H1 (cell line): ENCODE data around the gene HOMER2.

Experiments
- POLR2A ChIP-seq, 2 experiments: IDR thresholded peaks; 1 replicate in 1 of 2; 2 replicates in 1 of 2; pipeline ENCODE4 v1.6.1; 2011; ENCODE audit warnings: low read depth in 2 of 2, low read length in 2 of 2, mild to moderate bottlenecking in 2 of 2; ENCODE audit errors: control extremely low read depth in 1 of 2
- RAD21 ChIP-seq, 2 experiments: IDR thresholded peaks in 1 of 2; conservative IDR thresholded peaks in 1 of 2; 2 replicates each; pipeline ENCODE4 v1.6.1; 2011; ENCODE audit warnings: low read depth in 2 of 2, low read length in 2 of 2, improper control_type of control experiment in 1 of 2, inconsistent platforms in 1 of 2, mild to moderate bottlenecking in 1 of 2, moderate library complexity in 1 of 2
- SIX5 ChIP-seq: IDR thresholded peaks from 2 replicates; pipeline ENCODE4 v1.6.1; 2011; ENCODE audit warnings: mild to moderate bottlenecking, low read depth, low read length
- TF ChIP-seq, protein P1 (sequence below), 3 experiments: IDR thresholded peaks; 1 replicate in 2 of 3; 2 replicates in 1 of 3; pipeline versions ENCODE4 v1.5.1 to v1.6.1; 2011; ENCODE audit warnings: low read length in 3 of 3, mild to moderate bottlenecking in 3 of 3, inconsistent platforms in 2 of 3, low read depth in 1 of 3, moderate library complexity in 1 of 3; ENCODE audit not compliant: insufficient read depth in 1 of 3; ENCODE audit errors: control extremely low read depth in 1 of 3
- TF ChIP-seq, protein P2 (sequence below): IDR thresholded peaks from 2 replicates; pipeline ENCODE4 v1.6.1; 2012; ENCODE audit warnings: inconsistent platforms

DNA sequence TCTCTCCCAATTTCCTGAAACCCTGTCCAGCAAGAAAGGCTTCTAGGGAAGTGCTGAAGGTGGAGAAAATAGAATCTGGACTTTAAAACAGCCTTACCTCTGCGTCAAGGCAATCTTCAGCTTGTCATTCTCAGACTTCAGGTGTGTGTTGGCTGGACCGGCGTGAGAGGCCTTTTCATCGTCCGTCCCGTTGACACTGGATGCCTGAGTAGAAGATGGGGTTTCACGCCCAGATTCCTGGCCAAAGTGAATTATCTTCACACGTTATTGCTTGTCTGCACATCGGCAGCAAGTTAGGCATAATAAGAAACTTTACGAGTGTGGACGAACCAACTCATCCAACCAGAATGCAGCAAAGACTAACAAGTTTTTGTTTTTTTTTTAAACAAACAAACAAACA is 93.6 kb downstream of the HOMER2 start:
- TF ChIP-seq, protein P1, sequence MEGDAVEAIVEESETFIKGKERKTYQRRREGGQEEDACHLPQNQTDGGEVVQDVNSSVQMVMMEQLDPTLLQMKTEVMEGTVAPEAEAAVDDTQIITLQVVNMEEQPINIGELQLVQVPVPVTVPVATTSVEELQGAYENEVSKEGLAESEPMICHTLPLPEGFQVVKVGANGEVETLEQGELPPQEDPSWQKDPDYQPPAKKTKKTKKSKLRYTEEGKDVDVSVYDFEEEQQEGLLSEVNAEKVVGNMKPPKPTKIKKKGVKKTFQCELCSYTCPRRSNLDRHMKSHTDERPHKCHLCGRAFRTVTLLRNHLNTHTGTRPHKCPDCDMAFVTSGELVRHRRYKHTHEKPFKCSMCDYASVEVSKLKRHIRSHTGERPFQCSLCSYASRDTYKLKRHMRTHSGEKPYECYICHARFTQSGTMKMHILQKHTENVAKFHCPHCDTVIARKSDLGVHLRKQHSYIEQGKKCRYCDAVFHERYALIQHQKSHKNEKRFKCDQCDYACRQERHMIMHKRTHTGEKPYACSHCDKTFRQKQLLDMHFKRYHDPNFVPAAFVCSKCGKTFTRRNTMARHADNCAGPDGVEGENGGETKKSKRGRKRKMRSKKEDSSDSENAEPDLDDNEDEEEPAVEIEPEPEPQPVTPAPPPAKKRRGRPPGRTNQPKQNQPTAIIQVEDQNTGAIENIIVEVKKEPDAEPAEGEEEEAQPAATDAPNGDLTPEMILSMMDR (IDR thresholded peaks at IDR 0.05; ENCODE audit: control extremely low read depth in 1 of 3, insufficient read depth in 1 of 3, low read depth in 1 of 3, low read length in 3 of 3), result no peak
- TF ChIP-seq RAD21 (IDR thresholded peaks at IDR 0.05 in 1 of 2, conservative IDR thresholded peaks at IDR 0.05 in 1 of 2; ENCODE audit: low read depth in 2 of 2, low read length in 2 of 2) (no peak), SIX5 (no peak), POLR2A (IDR thresholded peaks at IDR 0.05; ENCODE audit: control extremely low read depth in 1 of 2, low read depth in 2 of 2, low read length in 2 of 2) (no peak)
- TF ChIP-seq, protein P2, sequence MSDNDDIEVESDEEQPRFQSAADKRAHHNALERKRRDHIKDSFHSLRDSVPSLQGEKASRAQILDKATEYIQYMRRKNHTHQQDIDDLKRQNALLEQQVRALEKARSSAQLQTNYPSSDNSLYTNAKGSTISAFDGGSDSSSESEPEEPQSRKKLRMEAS, result no peak
